Measurements from ENCODE around the gene RIMBP2.

- TF ChIP-seq CTCF (IDR thresholded peaks at IDR 0.05) = no peak
- no peak for TF ChIP-seq ZFX (IDR thresholded peaks at IDR 0.05; ENCODE audit: borderline replicate concordance)
Measured at GRCh38 chr12:130639476-130640424, 76.3 kb downstream of the RIMBP2 start.
